Muscle of leg (tissue), 11 donors: ENCODE data around the gene SLAMF6. TPM values are rescaled to one million over a fixed set of nuclear protein-coding genes. Genes with fewer than 3 reads are reported as not detected.
"Not testable (repeated sequence)": the region's sequence is repeated elsewhere in the genome, so short reads cannot be mapped to it uniquely, and the experiment has no call there.

Experiments used
- DNase-seq: peaks from one replicate; pipeline ENCODE4 v3.0.0; 2013
- H3K27ac ChIP-seq: one replicate; pipeline ENCODE4 v1.5.1; 2013; ENCODE audit warnings: mild to moderate bottlenecking, low read length, control low read depth
- H3K27me3 ChIP-seq: one replicate; pipeline ENCODE4 v1.6.1; 2013; ENCODE audit warnings: low read length; ENCODE audit not compliant: control insufficient read depth, insufficient read depth
- H3K36me3 ChIP-seq: one replicate; pipeline ENCODE4 v1.6.1; 2013; ENCODE audit warnings: low read length; ENCODE audit not compliant: control insufficient read depth, insufficient read depth
- H3K4me1 ChIP-seq: one replicate; pipeline ENCODE4 v1.6.1; 2013; ENCODE audit warnings: low read length; ENCODE audit not compliant: control insufficient read depth, insufficient read depth
- H3K4me3 ChIP-seq: one replicate; pipeline ENCODE4 v1.5.1; 2013; ENCODE audit warnings: low read length, control low read depth
- H3K9me3 ChIP-seq: replicated peaks from 2 replicates; pipeline ENCODE4 v1.6.1; 2013; ENCODE audit warnings: low read depth, low read length; ENCODE audit not compliant: control insufficient read depth
- WGBS: methylation state at CpG from one replicate; pipeline ENCODE4 v1.1.5; 2013; ENCODE audit warnings: missing lambda C conversion rate; ENCODE audit not compliant: insufficient coverage; 5-methylcytosine and 5-hydroxymethylcytosine counted together
- polyA plus RNA-seq, 8 donors: library from polyadenylated mRNA; unstranded; fragments of 120-200 nt; gene quantifications; one replicate each; pipeline versions ENCODE4 v1.2.1 to v1.2.3, GENCODE V29; 2013; ENCODE audit warnings: inconsistent platforms in 1 of 8, low replicate concordance in 1 of 8; ENCODE audit not compliant: insufficient read length in 8 of 8, insufficient read depth in 1 of 8
- total RNA-seq: library from RNA; stranded (reverse); fragments of 120-200 nt; gene quantifications from one replicate; pipeline ENCODE4 v1.2.4, GENCODE V29; 2013

The SLAMF6 gene
- total and polyA plus RNA-seq, 9 donors: 0.08 to 0.16 (median 0.13) TPM

- no peaks in the 10 kb centered on the region for H3K36me3 ChIP-seq
- no peak overlapping the region for H3K27ac ChIP-seq
- no peak overlapping the region for H3K4me3 ChIP-seq
- no peak for DNase-seq
- H3K27me3 ChIP-seq: no peaks in the 10 kb centered on the region
- 74% methylated on average over 3 of the region's 3 CpGs for WGBS
- H3K4me1 ChIP-seq: no peaks in the 10 kb centered on the region
- no peaks in the 10 kb centered on the region for H3K9me3 ChIP-seq
Observed at GRCh38 chr1:160491981-160492380, 31.1 kb downstream of the SLAMF6 start.

GRCh38 chr1:160491017-160491416 is 32.0 kb downstream of the SLAMF6 start:
- Histone ChIP-seq H3K9me3 (no peaks in the 10 kb centered on the region), H3K36me3 (no peaks in the 10 kb centered on the region), H3K27me3 (no peaks in the 10 kb centered on the region), H3K4me1 (no peaks in the 10 kb centered on the region), H3K27ac (no peak overlapping the region), H3K4me3 (no peak overlapping the region)
- WGBS: 63% methylated on average over 4 of the region's 4 CpGs
- no peak for DNase-seq

GRCh38 chr1:160489513-160490261 is 33.4 kb downstream of the SLAMF6 start:
- 86% methylated on average over 1 of the region's 4 CpGs for WGBS
- DNase-seq: no peak
- H3K27me3 ChIP-seq: no peaks in the 10 kb centered on the region
- H3K27ac ChIP-seq: no peak overlapping the region
- no peaks in the 10 kb centered on the region for H3K9me3 ChIP-seq
- no peak overlapping the region for H3K4me3 ChIP-seq
- H3K4me1 ChIP-seq: no peaks in the 10 kb centered on the region
- no peaks in the 10 kb centered on the region for H3K36me3 ChIP-seq

- no peak for DNase-seq
- Histone ChIP-seq H3K4me3 (no peak overlapping the region), H3K27ac (no peak overlapping the region), H3K9me3 (no peaks in the 10 kb centered on the region), H3K4me1 (no peaks in the 10 kb centered on the region), H3K36me3 (no peaks in the 10 kb centered on the region), H3K27me3 (no peaks in the 10 kb centered on the region)
- WGBS: 90% methylated on average over 2 of the region's 4 CpGs
Observed at GRCh38 chr1:160488347-160489058, 34.6 kb downstream of the SLAMF6 start.

GRCh38 chr1:160486453-160486852 is 36.6 kb downstream of the SLAMF6 start:
- no peaks in the 10 kb centered on the region for H3K27me3 ChIP-seq
- DNase-seq: no peak
- H3K9me3 ChIP-seq: no peaks in the 10 kb centered on the region
- no peaks in the 10 kb centered on the region for H3K4me1 ChIP-seq
- WGBS: 43% methylated on average over 1 of the region's 4 CpGs
- no peak overlapping the region for H3K4me3 ChIP-seq
- no peak overlapping the region for H3K27ac ChIP-seq
- no peaks in the 10 kb centered on the region for H3K36me3 ChIP-seq

- Histone ChIP-seq H3K4me3 (no peak overlapping the region), H3K27ac (no peak overlapping the region), H3K36me3 (no peaks in the 10 kb centered on the region), H3K9me3 (no peaks in the 10 kb centered on the region), H3K4me1 (no peaks in the 10 kb centered on the region), H3K27me3 (no peaks in the 10 kb centered on the region)
- WGBS: 70% methylated on average over 1 of the region's 2 CpGs
- no peak for DNase-seq
Observed at GRCh38 chr1:160483505-160484185, 39.4 kb downstream of the SLAMF6 start.

GRCh38 chr1:160481979-160482596 is 41.0 kb downstream of the SLAMF6 start:
- no peaks in the 10 kb centered on the region for H3K4me1 ChIP-seq
- H3K4me3 ChIP-seq: no peak overlapping the region
- DNase-seq: no peak
- no peaks in the 10 kb centered on the region for H3K27me3 ChIP-seq
- WGBS: 80% methylated on average over 1 of the region's 1 CpG
- H3K9me3 ChIP-seq: no peaks in the 10 kb centered on the region
- no peak overlapping the region for H3K27ac ChIP-seq
- no peaks in the 10 kb centered on the region for H3K36me3 ChIP-seq

GRCh38 chr1:160480781-160481180 is 42.3 kb downstream of the SLAMF6 start:
- H3K4me3 ChIP-seq, H3K9me3 ChIP-seq, H3K27ac ChIP-seq, DNase-seq, H3K36me3 ChIP-seq, H3K27me3 ChIP-seq, H3K4me1 ChIP-seq: not testable (repeated sequence)
- 100% methylated on average over 1 of the region's 7 CpGs for WGBS

GRCh38 chr1:160479091-160479490 is 44.0 kb downstream of the SLAMF6 start:
- not testable (repeated sequence) for H3K27ac ChIP-seq, H3K36me3 ChIP-seq, H3K4me1 ChIP-seq, H3K27me3 ChIP-seq, DNase-seq, H3K9me3 ChIP-seq, H3K4me3 ChIP-seq
- WGBS: no CpG with 5 or more reads among the region's 6 CpGs
